K562 (cell line): ENCODE data around the gene MEFV. TPM values are rescaled to one million over a fixed set of nuclear protein-coding genes. Genes with fewer than 3 reads are reported as not detected.

Source experiments
- ATAC-seq: fragments of 200-7000 bp; cut with Tn5 transposase; 3 replicates; pipeline ENCODE4 v1.9.1; 2020; ENCODE audit warnings: moderate library complexity
- BruUV-seq: library from RNA; stranded (reverse); fragments of 400-500 nt; replicated peaks from 2 replicates; lab custom pipeline; 2021; lab: Mats Ljungman, UMichigan
- CTCF ChIA-PET: fragments of 300-600 bp; formaldehyde crosslinking; extraction: SDS; loops from one replicate; lab custom pipeline; 2021; ENCODE audit warnings: low intra/inter-chr PET ratio; lab: Yijun Ruan, JAX
- POLR2A ChIA-PET: fragments of 300-600, 350-650 bp; sonication (Branson Sonifier 250); formaldehyde crosslinking; extraction: SDS; loops from one replicate; lab custom pipeline; 2021; ENCODE audit warnings: antibody characterized with exemption, inconsistent platforms; lab: Yijun Ruan, JAX
- DNase-seq, 4 experiments: peaks; one replicate each; pipeline versions ENCODE4 v3.0.0 to v3.0.0-alpha.2; 2011 to 2018; ENCODE audit warnings: low spot score in 3 of 4, mixed read lengths in 3 of 4; ENCODE audit errors: extremely low read depth in 1 of 4
- FAIRE-seq: peaks from 2 replicates; lab custom pipeline; 2011; peaks lifted over from hg19 to GRCh38; lab: Jason Lieb, UNC
- H2AFZ ChIP-seq: 2 replicates; pipeline ENCODE4 v1.6.0; 2011; ENCODE audit warnings: low read depth, low read length, control low read depth, inconsistent platforms
- H3K27ac ChIP-seq: fragments of 200-600 bp; 3 replicates; pipeline ENCODE4 v1.8.0; 2011; ENCODE audit warnings: low read depth, mild to moderate bottlenecking, control low read depth, inconsistent platforms, low read length, moderate library complexity, mixed read lengths; ENCODE audit errors: extremely low read depth
- H3K27me3 ChIP-seq, 2 experiments: fragments of 300-600 bp in 1 of 2; 2 replicates in 1 of 2; 3 replicates in 1 of 2; pipeline versions ENCODE4 v1.6.0 to v1.8.0; 2011; ENCODE audit warnings: inconsistent platforms in 2 of 2, low read length in 2 of 2, mild to moderate bottlenecking in 1 of 2, mixed read lengths in 1 of 2, moderate library complexity in 1 of 2; ENCODE audit not compliant: control insufficient read depth in 2 of 2, insufficient read depth in 2 of 2
- H3K36me3 ChIP-seq: fragments of 300-600 bp; 3 replicates; pipeline ENCODE4 v1.8.0; 2011; ENCODE audit warnings: mild to moderate bottlenecking, low read length, inconsistent platforms; ENCODE audit not compliant: control insufficient read depth, insufficient read depth
- H3K4me1 ChIP-seq, 2 experiments: fragments of 200-600 bp in 1 of 2; replicated peaks in 1 of 2; 2 replicates in 1 of 2; 3 replicates in 1 of 2; pipeline versions ENCODE4 v1.5.1 to v1.8.0; 2011; ENCODE audit warnings: inconsistent platforms in 2 of 2, low read length in 2 of 2, mild to moderate bottlenecking in 1 of 2, mixed read lengths in 1 of 2, moderate library complexity in 1 of 2; ENCODE audit not compliant: control insufficient read depth in 2 of 2, insufficient read depth in 2 of 2
- H3K4me2 ChIP-seq: 2 replicates; pipeline ENCODE4 v1.6.1; 2011; ENCODE audit warnings: low read length, control low read depth, inconsistent platforms, mixed read lengths; ENCODE audit not compliant: insufficient read depth
- H3K4me3 ChIP-seq: fragments of 200-600 bp; sonication (generic), shearing (Covaris generic); 2 replicates; pipeline ENCODE4 v1.5.1; 2016; ENCODE audit warnings: control low read depth, inconsistent platforms
- H3K79me2 ChIP-seq: fragments of 200-600 bp; 3 replicates; pipeline ENCODE4 v1.8.0; 2011; ENCODE audit warnings: low read length, inconsistent platforms; ENCODE audit not compliant: control insufficient read depth, insufficient read depth
- H3K9ac ChIP-seq, 2 experiments: 2 replicates each; pipeline versions ENCODE4 v1.6.0 to v1.6.1; 2011; ENCODE audit warnings: low read depth in 2 of 2, low read length in 2 of 2, control low read depth in 1 of 2, inconsistent platforms in 1 of 2, mild to moderate bottlenecking in 1 of 2, mixed read lengths in 1 of 2; ENCODE audit not compliant: insufficient read depth in 1 of 2
- H3K9me1 ChIP-seq: one replicate; pipeline ENCODE4 v1.6.0; 2011; ENCODE audit warnings: inconsistent platforms, mild to moderate bottlenecking, low read length, moderate library complexity; ENCODE audit not compliant: control insufficient read depth, insufficient read depth
- H3K9me3 ChIP-seq: replicated peaks from 2 replicates; pipeline ENCODE4 v1.5.1; 2011; ENCODE audit warnings: low read depth, low read length, inconsistent platforms; ENCODE audit not compliant: control insufficient read depth, insufficient read depth
- H4K20me1 ChIP-seq: replicated peaks from 2 replicates; pipeline ENCODE4 v1.6.1; 2011; ENCODE audit warnings: low read length, inconsistent platforms, mixed read lengths; ENCODE audit not compliant: control insufficient read depth, insufficient read depth
- BRCA1 ChIP-seq, 2 experiments: fragments of 450-650 bp in 1 of 2; sonication (generic) in 1 of 2; formaldehyde crosslinking in 1 of 2; IDR thresholded peaks; 2 replicates each; pipeline versions ENCODE4 v1.5.0 to v1.6.1; 2017 to 2020; ENCODE audit warnings: mild to moderate bottlenecking in 1 of 2, missing genetic modification reagents in 1 of 2
- C11orf30 ChIP-seq: fragments of 450-650 bp; IDR thresholded peaks from 2 replicates; pipeline ENCODE4 v1.6.1; 2016; ENCODE audit warnings: low read depth, mild to moderate bottlenecking
- CHD4 ChIP-seq: fragments of 200-600 bp; sonication (generic); IDR thresholded peaks from 3 replicates; pipeline ENCODE4 v1.6.1; 2012; ENCODE audit warnings: low read depth, mild to moderate bottlenecking, mixed read lengths, low read length, inconsistent platforms; ENCODE audit not compliant: insufficient read depth, insufficient replicate concordance, poor library complexity, severe bottlenecking
- MAFG ChIP-seq: fragments of 450-650 bp; conservative IDR thresholded peaks from 2 replicates; pipeline ENCODE4 v1.6.1; 2016; ENCODE audit warnings: missing genetic modification characterization, missing compliant biosample characterization
- MBD1 ChIP-seq: fragments of 250-450 bp; sonication (Bioruptor Pico); IDR thresholded peaks from 2 replicates; pipeline ENCODE4 v1.8.0; 2022; ENCODE audit warnings: inconsistent platforms
- ZBTB8A ChIP-seq: fragments of 450-650 bp; IDR thresholded peaks from 2 replicates; pipeline ENCODE4 v1.6.1; 2018; ENCODE audit warnings: mild to moderate bottlenecking, moderate library complexity; ENCODE audit not compliant: partially characterized antibody
- ZMIZ1 ChIP-seq, 2 experiments: fragments of 150-350 bp in 1 of 2; IDR thresholded peaks; 2 replicates each; pipeline ENCODE4 v1.6.1; 2012 to 2016; ENCODE audit warnings: low read depth in 2 of 2, low read length in 2 of 2, mild to moderate bottlenecking in 1 of 2, moderate library complexity in 1 of 2
- ZNF146 ChIP-seq: IDR thresholded peaks from one replicate; pipeline ENCODE4 v1.6.1; 2018; ENCODE audit warnings: missing compliant biosample characterization; ENCODE audit not compliant: unreplicated experiment
- ZNF431 ChIP-seq: sonication (generic); formaldehyde crosslinking; IDR thresholded peaks from 2 replicates; pipeline ENCODE4 v1.8.0; 2022; ENCODE audit warnings: mild to moderate bottlenecking, missing genetic modification reagents
- WGBS: fragments of 100-300 bp; shearing (Covaris generic); methylation state at CpG from one replicate; pipeline ENCODE4 v1.1.6; 2016; ENCODE audit warnings: low coverage, mixed read lengths; ENCODE audit not compliant: insufficient coverage; ENCODE audit errors: missing lambda C conversion rate; 5-methylcytosine and 5-hydroxymethylcytosine counted together
- in situ Hi-C: fragments of 300-500 bp; cut with MboI; formaldehyde crosslinking; loops from 4 replicates; pipeline ENCODE4 v1.15.0; 2018; ENCODE audit warnings: inconsistent platforms, mixed read lengths
- intact Hi-C: fragments of 100-400 bp; cut with micrococcal nuclease; formaldehyde crosslinking; loops from 2 replicates; pipeline ENCODE4 v1.14.2; 2022
- polyA plus RNA-seq, 8 experiments: library from polyadenylated mRNA; depleted of rRNA in 4 of 8; stranded (reverse) in 5 of 8; unstranded in 3 of 8; fragments of >200 nt; fragmentation: Nextera tagmentation in 2 of 8; fragmentation: Illumina TruSeq in 1 of 8; extraction: Ambion mirVana in 2 of 8; extraction: Trizol in 1 of 8; gene quantifications; 2 replicates each; pipeline versions ENCODE4 v1.2.1 to v1.2.3, GENCODE V29; 2011 to 2014; ENCODE audit warnings: inconsistent platforms in 1 of 8, missing spikeins in 1 of 8
- total RNA-seq, 7 experiments: library from RNA; depleted of rRNA in 6 of 7; stranded (reverse); fragments of >200 nt in 6 of 7; fragmentation: Illumina TruSeq in 2 of 7; extraction: Trizol in 2 of 7; gene quantifications; 2 replicates each; pipeline versions ENCODE4 v1.2.1 to v1.2.3, GENCODE V29; 2011 to 2021; ENCODE audit warnings: low replicate concordance in 1 of 7
- TF ChIP-seq, protein P1 (sequence below), 2 experiments: IDR thresholded peaks; 2 replicates each; pipeline ENCODE4 v1.6.1; 2012; ENCODE audit warnings: improper control_type of control experiment in 2 of 2, low read depth in 2 of 2, low read length in 2 of 2, borderline replicate concordance in 1 of 2

MEFV gene
- total and polyA plus RNA-seq, 9 of the 15 experiments (the other 6 are each of a cell fraction or from before 2014, with no cell fraction given): 0.14 TPM; not detected in 8

DNA sequence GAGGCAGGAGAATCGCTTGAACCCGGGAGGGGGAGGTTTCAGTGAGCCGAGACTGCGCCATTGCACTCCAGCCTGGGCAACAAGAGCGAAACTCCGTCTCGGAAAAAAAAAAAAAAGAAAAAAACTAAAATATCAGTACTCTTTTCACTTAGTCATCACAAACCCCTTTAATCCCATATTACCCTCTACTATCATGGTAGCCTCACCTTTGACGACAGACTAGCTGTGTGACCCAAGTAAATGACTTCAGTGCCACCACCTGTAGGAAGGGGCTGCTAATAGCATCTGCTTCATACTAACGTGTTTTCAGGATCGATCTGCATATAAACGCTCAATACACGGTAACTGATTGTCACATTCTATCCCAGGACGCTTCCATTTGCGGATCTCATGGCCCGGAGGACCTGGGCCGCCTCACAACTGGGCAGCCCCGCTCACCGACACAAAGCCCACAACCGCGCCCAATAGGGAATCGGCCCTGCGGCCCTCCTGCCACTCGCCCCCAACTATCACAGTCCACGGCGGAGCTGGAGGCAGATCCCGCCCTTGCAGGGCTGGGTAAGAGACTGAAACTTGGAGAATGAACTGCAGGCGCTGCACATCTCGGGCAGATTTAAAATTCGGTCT, 25.8 kb upstream of the MEFV start:
- ChIA-PET POLR2A (interaction anchor here (0.6 to 3.1 kb wide), 21 partner anchors 9 to 443 kb away, joined by 3 to 15 read pairs (median 4); partner anchors contain the start of genes ZNF174 and ZSCAN32), CTCF (no interaction called here)
- no peaks in the 10 kb centered on the region for H3K9me1 ChIP-seq
- peaks cover 8 to 22% of the 10 kb centered on the region in 2 experiments; a peak in 4 of 5 replicates for H3K4me1 ChIP-seq
- in situ Hi-C loops (no loop called here), intact Hi-C loops (loop anchor here (2.0 kb wide), 1 partner anchor 17 kb away; no protein-coding TSS in a partner anchor)
- H3K9ac ChIP-seq: peak overlapping the region; percentile 96 to 99
- TSS peak; percentile 86 for BruUV-seq
- DNase-seq (peak in 1 of 4 experiments; percentile 75), FAIRE-seq (peak; percentile 55), ATAC-seq (peak; percentile 74)
- peak overlapping the region; percentile 97 for H2AFZ ChIP-seq
- peak overlapping the region; percentile 98 for H3K4me2 ChIP-seq
- H3K79me2 ChIP-seq: peaks cover 32% of the 10 kb centered on the region
- peak overlapping the region; percentile 93 for H3K4me3 ChIP-seq
- no peaks in the 10 kb centered on the region for H4K20me1 ChIP-seq
- no peaks in the 10 kb centered on the region for H3K27me3 ChIP-seq
- peaks cover 22% of the 10 kb centered on the region; the same call in 2 of the 3 replicates for H3K36me3 ChIP-seq
- 12% methylated on average over 25 of the region's 29 CpGs for WGBS
- peak overlapping the region; percentile 100 for H3K27ac ChIP-seq
- peaks cover 3% of the 10 kb centered on the region for H3K9me3 ChIP-seq
- TF ChIP-seq ZNF431 (CRISPR knock-in tag) (peak; percentile 43; the same call in 1 of the 2 replicates), ZBTB8A (no peak), C11orf30 (peak; percentile 77), ZNF146 (CRISPR knock-in tag) (no peak), ZMIZ1 (IDR thresholded peaks at IDR 0.05; ENCODE audit: low read depth in 2 of 2, low read length in 2 of 2) (peak in 1 of 2 experiments; percentile 11; a peak in 1 of 4 replicates), CHD4 (no peak), MAFG (tag) (peak; percentile 65), BRCA1 (IDR thresholded peaks at IDR 0.05) (no peak), BRCA1 (CRISPR knock-in tag; IDR thresholded peaks at IDR 0.05) (no peak), MBD1 (CRISPR knock-in tag) (0 out of 2 replicates have a peak, but pooled peaks have one; percentile 55)
- TF ChIP-seq, protein P1, sequence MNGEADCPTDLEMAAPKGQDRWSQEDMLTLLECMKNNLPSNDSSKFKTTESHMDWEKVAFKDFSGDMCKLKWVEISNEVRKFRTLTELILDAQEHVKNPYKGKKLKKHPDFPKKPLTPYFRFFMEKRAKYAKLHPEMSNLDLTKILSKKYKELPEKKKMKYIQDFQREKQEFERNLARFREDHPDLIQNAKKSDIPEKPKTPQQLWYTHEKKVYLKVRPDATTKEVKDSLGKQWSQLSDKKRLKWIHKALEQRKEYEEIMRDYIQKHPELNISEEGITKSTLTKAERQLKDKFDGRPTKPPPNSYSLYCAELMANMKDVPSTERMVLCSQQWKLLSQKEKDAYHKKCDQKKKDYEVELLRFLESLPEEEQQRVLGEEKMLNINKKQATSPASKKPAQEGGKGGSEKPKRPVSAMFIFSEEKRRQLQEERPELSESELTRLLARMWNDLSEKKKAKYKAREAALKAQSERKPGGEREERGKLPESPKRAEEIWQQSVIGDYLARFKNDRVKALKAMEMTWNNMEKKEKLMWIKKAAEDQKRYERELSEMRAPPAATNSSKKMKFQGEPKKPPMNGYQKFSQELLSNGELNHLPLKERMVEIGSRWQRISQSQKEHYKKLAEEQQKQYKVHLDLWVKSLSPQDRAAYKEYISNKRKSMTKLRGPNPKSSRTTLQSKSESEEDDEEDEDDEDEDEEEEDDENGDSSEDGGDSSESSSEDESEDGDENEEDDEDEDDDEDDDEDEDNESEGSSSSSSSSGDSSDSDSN (IDR thresholded peaks at IDR 0.05; ENCODE audit: borderline replicate concordance in 1 of 2, low read depth in 2 of 2, low read length in 2 of 2): peak in 1 of 2 experiments; percentile 74; a peak in 2 of 4 replicates
